HepG2 (cell line): Measurements from ENCODE around the gene VPS26A. TPM values are rescaled to one million over a fixed set of nuclear protein-coding genes. Genes with fewer than 3 reads are reported as not detected.

Experiments used
- ATAC-seq: fragments of 200-7000 bp; cut with Tn5 transposase; 3 replicates; pipeline ENCODE4 v1.9.1; 2020; ENCODE audit warnings: mild to moderate bottlenecking, moderate library complexity
- BruUV-seq: library from RNA; stranded (reverse); fragments of 400-500 nt; replicated peaks from 2 replicates; lab custom pipeline; 2021; lab: Mats Ljungman, UMichigan
- CTCF ChIA-PET: fragments of 300-600 bp; formaldehyde crosslinking; extraction: SDS; loops from one replicate; lab custom pipeline; 2021; ENCODE audit warnings: low total read pairs, inconsistent platforms, low intra/inter-chr PET ratio; lab: Yijun Ruan, JAX
- POLR2A ChIA-PET: fragments of 350-600 bp; sonication (Branson Sonifier 250); formaldehyde crosslinking; loops from one replicate; lab custom pipeline; 2020; ENCODE audit warnings: antibody characterized with exemption, inconsistent platforms; lab: Yijun Ruan, JAX
- DNase-seq: peaks from one replicate; pipeline ENCODE4 v3.0.0-alpha.2; 2015; ENCODE audit warnings: low spot score
- FAIRE-seq: peaks from 3 replicates; lab custom pipeline; 2011; peaks lifted over from hg19 to GRCh38; lab: Jason Lieb, UNC
- H2AFZ ChIP-seq: one replicate; pipeline ENCODE4 v1.6.1; 2011; ENCODE audit warnings: low read length, inconsistent platforms
- H3K27ac ChIP-seq: fragments of 300-600 bp; 3 replicates; pipeline ENCODE4 v1.8.0; 2011; ENCODE audit warnings: mixed run types, mild to moderate bottlenecking, mixed read lengths, low read length, inconsistent platforms; ENCODE audit not compliant: insufficient read depth; ENCODE audit errors: extremely low read length
- H3K27me3 ChIP-seq, 2 experiments: fragments of 200-600 bp in 1 of 2; 2 replicates in 1 of 2; 3 replicates in 1 of 2; pipeline versions ENCODE4 v1.6.0 to v1.8.0; 2011; ENCODE audit warnings: low read length in 2 of 2, mild to moderate bottlenecking in 2 of 2, moderate library complexity in 2 of 2, inconsistent platforms in 1 of 2; ENCODE audit not compliant: insufficient read depth in 2 of 2, control insufficient read depth in 1 of 2
- H3K36me3 ChIP-seq, 2 experiments: fragments of 200-600 bp in 1 of 2; replicated peaks in 1 of 2; 2 replicates in 1 of 2; 3 replicates in 1 of 2; pipeline versions ENCODE4 v1.5.1 to v1.8.0; 2011; ENCODE audit warnings: low read length in 2 of 2, inconsistent platforms in 1 of 2; ENCODE audit not compliant: insufficient read depth in 2 of 2, control insufficient read depth in 1 of 2
- H3K4me1 ChIP-seq: 2 replicates; pipeline ENCODE4 v1.5.1; 2012; ENCODE audit warnings: low read length, inconsistent platforms; ENCODE audit not compliant: insufficient read depth
- H3K4me2 ChIP-seq: 2 replicates; pipeline ENCODE4 v1.6.0; 2011; ENCODE audit warnings: low read depth, low read length, inconsistent platforms
- H3K4me3 ChIP-seq, 3 experiments: fragments of 200-600 bp in 1 of 3; sonication (generic), shearing (Covaris generic) in 1 of 3; replicated peaks in 1 of 3; 2 replicates each; pipeline ENCODE4 v1.5.1; 2011 to 2016; ENCODE audit warnings: low read length in 3 of 3, inconsistent platforms in 2 of 3, low read depth in 2 of 3, mild to moderate bottlenecking in 2 of 3, control low read depth in 1 of 3, mixed read lengths in 1 of 3; ENCODE audit not compliant: insufficient read depth in 1 of 3
- H3K79me2 ChIP-seq: one replicate; pipeline ENCODE4 v1.6.1; 2011; ENCODE audit warnings: low read length, inconsistent platforms; ENCODE audit not compliant: insufficient read depth
- H3K9ac ChIP-seq: 2 replicates; pipeline ENCODE4 v1.6.0; 2011; ENCODE audit warnings: mild to moderate bottlenecking, low read depth, low read length, inconsistent platforms; ENCODE audit not compliant: insufficient read depth
- H3K9me3 ChIP-seq: 2 replicates; pipeline ENCODE4 v1.5.1; 2012; ENCODE audit warnings: mild to moderate bottlenecking, low read length
- H4K20me1 ChIP-seq: 2 replicates; pipeline ENCODE4 v1.6.0; 2011; ENCODE audit warnings: inconsistent platforms, mild to moderate bottlenecking, low read length, moderate library complexity; ENCODE audit not compliant: insufficient read depth
- CREM ChIP-seq, 2 experiments: sonication (generic) in 1 of 2; formaldehyde crosslinking in 1 of 2; IDR thresholded peaks; 2 replicates each; pipeline versions ENCODE4 v1.4.0 to v1.6.1; 2016 to 2020; ENCODE audit warnings: antibody characterized with exemption in 1 of 2, mild to moderate bottlenecking in 1 of 2, missing genetic modification reagents in 1 of 2
- FOXA1 ChIP-seq, 2 experiments: fragments of 450-650 bp in 1 of 2; sonication (generic) in 1 of 2; formaldehyde crosslinking in 1 of 2; IDR thresholded peaks; 2 replicates each; pipeline versions ENCODE4 v1.4.0 to v1.6.1; 2016 to 2020; ENCODE audit warnings: missing genetic modification reagents in 1 of 2
- HMG20A ChIP-seq: IDR thresholded peaks from 2 replicates; pipeline ENCODE4 v1.6.1; 2016; ENCODE audit warnings: borderline replicate concordance
- RAD21 ChIP-seq: fragments of 450-650 bp; formaldehyde crosslinking; IDR thresholded peaks from 2 replicates; pipeline ENCODE4 v1.5.0; 2020; ENCODE audit warnings: mild to moderate bottlenecking
- TEAD2 ChIP-seq: sonication (generic); formaldehyde crosslinking; IDR thresholded peaks from 2 replicates; pipeline ENCODE4 v1.9.0; 2021; ENCODE audit warnings: missing genetic modification reagents
- ZNF766 ChIP-seq: sonication (generic); formaldehyde crosslinking; IDR thresholded peaks from 2 replicates; pipeline ENCODE4 v1.5.0; 2020; ENCODE audit warnings: missing genetic modification reagents, borderline replicate concordance
- WGBS: methylation state at CpG from one replicate; pipeline ENCODE4 v1.1.6; 2017; ENCODE audit warnings: low lambda C conversion rate; 5-methylcytosine and 5-hydroxymethylcytosine counted together
- in situ Hi-C: cut with HindIII; loops from 2 replicates; pipeline ENCODE4 v1.10.0; 2017; ENCODE audit warnings: low pct_unique_long_range_greater_than_20kb; ENCODE audit not compliant: extremely low pct_ligation_motif_present
- intact Hi-C: fragments of 100-400 bp; cut with micrococcal nuclease; formaldehyde crosslinking; loops from one replicate; pipeline ENCODE4 v1.10.0; 2022; ENCODE audit not compliant: unreplicated experiment
- polyA plus RNA-seq, 8 experiments: library from polyadenylated mRNA; depleted of rRNA in 3 of 8; stranded (reverse) in 7 of 8; unstranded in 1 of 8; fragments of >200 nt; fragmentation: Illumina TruSeq in 4 of 8; extraction: Trizol in 4 of 8; gene quantifications; 2 replicates each; pipeline versions ENCODE4 v1.2.1 to v1.2.3, GENCODE V29; 2011 to 2016; ENCODE audit warnings: low read depth in 4 of 8, missing spikeins in 1 of 8, mixed read lengths in 1 of 8; ENCODE audit not compliant: insufficient read depth in 1 of 8
- total RNA-seq, 5 experiments: library from RNA; depleted of rRNA; stranded (reverse); fragments of >200 nt; fragmentation: Illumina TruSeq; extraction: Trizol; gene quantifications; 2 replicates each; pipeline ENCODE4 v1.2.3, GENCODE V29; 2016; ENCODE audit warnings: low read depth in 1 of 5
- TF ChIP-seq, protein P1 (sequence below): sonication (generic); formaldehyde crosslinking; IDR thresholded peaks from 2 replicates; pipeline ENCODE4 v1.9.0; 2021; ENCODE audit warnings: missing genetic modification reagents, borderline replicate concordance
- TF ChIP-seq, protein P2 (sequence below): sonication (generic); formaldehyde crosslinking; IDR thresholded peaks from 2 replicates; pipeline ENCODE4 v1.5.0; 2020; ENCODE audit warnings: missing genetic modification reagents
- TF ChIP-seq, protein P3 (sequence below): sonication (generic); IDR thresholded peaks from 2 replicates; pipeline ENCODE4 v1.6.1; 2016; ENCODE audit warnings: low read depth, borderline replicate concordance
- TF ChIP-seq, protein P4 (sequence below): sonication (generic); formaldehyde crosslinking; IDR thresholded peaks from 2 replicates; pipeline ENCODE4 v1.4.0; 2020; ENCODE audit warnings: mild to moderate bottlenecking, missing genetic modification reagents
- TF ChIP-seq, protein P5 (sequence below): sonication (generic); formaldehyde crosslinking; IDR thresholded peaks from 2 replicates; pipeline ENCODE4 v1.5.0; 2020; ENCODE audit warnings: mild to moderate bottlenecking, missing genetic modification reagents

The VPS26A gene
- total and polyA plus RNA-seq, 2 of the 13 experiments (the other 11 are each of a cell fraction or from before 2014, with no cell fraction given) = 12.9 to 32.6 TPM

DNA sequence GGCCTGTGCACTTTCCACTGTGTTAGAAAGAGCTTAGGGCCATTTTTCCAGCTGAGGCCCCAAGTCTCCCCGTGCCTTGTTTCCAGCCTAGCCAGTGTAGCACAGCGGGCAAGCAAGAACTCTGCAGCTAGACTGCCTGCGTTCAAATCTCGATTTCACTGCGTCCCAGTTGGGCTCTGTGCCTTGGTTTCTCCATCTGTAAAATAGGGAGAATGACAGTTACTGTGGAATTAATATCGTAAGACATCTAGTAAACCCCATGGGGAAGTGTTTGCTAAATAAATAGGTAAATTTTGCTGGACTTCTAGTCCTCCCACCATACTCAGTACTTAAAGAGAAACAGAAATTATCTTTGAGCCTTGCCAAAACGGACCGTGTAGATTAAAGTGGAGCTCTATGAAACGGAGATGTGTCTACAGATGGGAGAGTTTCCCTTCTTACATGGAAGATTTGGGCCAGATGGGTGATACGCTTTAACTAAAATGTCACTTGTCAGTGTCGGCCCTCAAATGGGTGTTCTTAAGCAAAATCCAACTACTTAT lies 92.7 kb downstream of the VPS26A start:
- Histone ChIP-seq H3K9me3 (no peaks in the 10 kb centered on the region), H2AFZ (no peak overlapping the region), H3K36me3 (no peaks in the 10 kb centered on the region), H3K4me2 (no peak overlapping the region), H3K27me3 (no peaks in the 10 kb centered on the region; a peak in 1 of 5 replicates), H4K20me1 (no peaks in the 10 kb centered on the region), H3K9ac (no peak overlapping the region), H3K4me3 (no peak overlapping the region), H3K79me2 (peaks cover 3% of the 10 kb centered on the region)
- intact Hi-C loops (no loop called here), in situ Hi-C loops (no loop called here)
- WGBS = 61% methylated on average over 11 of the region's 11 CpGs
- ChIA-PET CTCF (no interaction called here), POLR2A (interaction anchor here (1.2 kb wide), 1 partner anchor 192 kb away, joined by 3 read pairs; no protein-coding TSS in a partner anchor)
- no peak for ATAC-seq
- BruUV-seq = no TSS peak
- DNase-seq = no peak
- no peak for TF ChIP-seq ZNF766 (CRISPR knock-in tag)
- TF ChIP-seq, protein P1, sequence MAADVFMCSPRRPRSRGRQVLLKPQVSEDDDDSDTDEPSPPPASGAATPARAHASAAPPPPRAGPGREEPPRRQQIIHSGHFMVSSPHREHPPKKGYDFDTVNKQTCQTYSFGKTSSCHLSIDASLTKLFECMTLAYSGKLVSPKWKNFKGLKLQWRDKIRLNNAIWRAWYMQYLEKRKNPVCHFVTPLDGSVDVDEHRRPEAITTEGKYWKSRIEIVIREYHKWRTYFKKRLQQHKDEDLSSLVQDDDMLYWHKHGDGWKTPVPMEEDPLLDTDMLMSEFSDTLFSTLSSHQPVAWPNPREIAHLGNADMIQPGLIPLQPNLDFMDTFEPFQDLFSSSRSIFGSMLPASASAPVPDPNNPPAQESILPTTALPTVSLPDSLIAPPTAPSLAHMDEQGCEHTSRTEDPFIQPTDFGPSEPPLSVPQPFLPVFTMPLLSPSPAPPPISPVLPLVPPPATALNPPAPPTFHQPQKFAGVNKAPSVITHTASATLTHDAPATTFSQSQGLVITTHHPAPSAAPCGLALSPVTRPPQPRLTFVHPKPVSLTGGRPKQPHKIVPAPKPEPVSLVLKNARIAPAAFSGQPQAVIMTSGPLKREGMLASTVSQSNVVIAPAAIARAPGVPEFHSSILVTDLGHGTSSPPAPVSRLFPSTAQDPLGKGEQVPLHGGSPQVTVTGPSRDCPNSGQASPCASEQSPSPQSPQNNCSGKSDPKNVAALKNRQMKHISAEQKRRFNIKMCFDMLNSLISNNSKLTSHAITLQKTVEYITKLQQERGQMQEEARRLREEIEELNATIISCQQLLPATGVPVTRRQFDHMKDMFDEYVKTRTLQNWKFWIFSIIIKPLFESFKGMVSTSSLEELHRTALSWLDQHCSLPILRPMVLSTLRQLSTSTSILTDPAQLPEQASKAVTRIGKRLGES (CRISPR knock-in tag) = no peak
- TF ChIP-seq TEAD2 (CRISPR knock-in tag) = no peak
- TF ChIP-seq HMG20A = no peak
- TF ChIP-seq, protein P2, sequence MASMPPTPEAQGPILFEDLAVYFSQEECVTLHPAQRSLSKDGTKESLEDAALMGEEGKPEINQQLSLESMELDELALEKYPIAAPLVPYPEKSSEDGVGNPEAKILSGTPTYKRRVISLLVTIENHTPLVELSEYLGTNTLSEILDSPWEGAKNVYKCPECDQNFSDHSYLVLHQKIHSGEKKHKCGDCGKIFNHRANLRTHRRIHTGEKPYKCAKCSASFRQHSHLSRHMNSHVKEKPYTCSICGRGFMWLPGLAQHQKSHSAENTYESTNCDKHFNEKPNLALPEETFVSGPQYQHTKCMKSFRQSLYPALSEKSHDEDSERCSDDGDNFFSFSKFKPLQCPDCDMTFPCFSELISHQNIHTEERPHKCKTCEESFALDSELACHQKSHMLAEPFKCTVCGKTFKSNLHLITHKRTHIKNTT (CRISPR knock-in tag) = no peak
- TF ChIP-seq FOXA1 (IDR thresholded peaks at IDR 0.05) = no peak
- TF ChIP-seq FOXA1 (CRISPR knock-in tag; IDR thresholded peaks at IDR 0.05) = no peak
- no peak for TF ChIP-seq CREM (IDR thresholded peaks at IDR 0.05)
- no peak for TF ChIP-seq CREM (CRISPR knock-in tag; IDR thresholded peaks at IDR 0.05)
- TF ChIP-seq, protein P3, sequence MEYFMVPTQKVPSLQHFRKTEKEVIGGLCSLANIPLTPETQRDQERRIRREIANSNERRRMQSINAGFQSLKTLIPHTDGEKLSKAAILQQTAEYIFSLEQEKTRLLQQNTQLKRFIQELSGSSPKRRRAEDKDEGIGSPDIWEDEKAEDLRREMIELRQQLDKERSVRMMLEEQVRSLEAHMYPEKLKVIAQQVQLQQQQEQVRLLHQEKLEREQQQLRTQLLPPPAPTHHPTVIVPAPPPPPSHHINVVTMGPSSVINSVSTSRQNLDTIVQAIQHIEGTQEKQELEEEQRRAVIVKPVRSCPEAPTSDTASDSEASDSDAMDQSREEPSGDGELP = no peak
- TF ChIP-seq, protein P4, sequence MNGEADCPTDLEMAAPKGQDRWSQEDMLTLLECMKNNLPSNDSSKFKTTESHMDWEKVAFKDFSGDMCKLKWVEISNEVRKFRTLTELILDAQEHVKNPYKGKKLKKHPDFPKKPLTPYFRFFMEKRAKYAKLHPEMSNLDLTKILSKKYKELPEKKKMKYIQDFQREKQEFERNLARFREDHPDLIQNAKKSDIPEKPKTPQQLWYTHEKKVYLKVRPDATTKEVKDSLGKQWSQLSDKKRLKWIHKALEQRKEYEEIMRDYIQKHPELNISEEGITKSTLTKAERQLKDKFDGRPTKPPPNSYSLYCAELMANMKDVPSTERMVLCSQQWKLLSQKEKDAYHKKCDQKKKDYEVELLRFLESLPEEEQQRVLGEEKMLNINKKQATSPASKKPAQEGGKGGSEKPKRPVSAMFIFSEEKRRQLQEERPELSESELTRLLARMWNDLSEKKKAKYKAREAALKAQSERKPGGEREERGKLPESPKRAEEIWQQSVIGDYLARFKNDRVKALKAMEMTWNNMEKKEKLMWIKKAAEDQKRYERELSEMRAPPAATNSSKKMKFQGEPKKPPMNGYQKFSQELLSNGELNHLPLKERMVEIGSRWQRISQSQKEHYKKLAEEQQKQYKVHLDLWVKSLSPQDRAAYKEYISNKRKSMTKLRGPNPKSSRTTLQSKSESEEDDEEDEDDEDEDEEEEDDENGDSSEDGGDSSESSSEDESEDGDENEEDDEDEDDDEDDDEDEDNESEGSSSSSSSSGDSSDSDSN = no peak
- TF ChIP-seq, protein P5, sequence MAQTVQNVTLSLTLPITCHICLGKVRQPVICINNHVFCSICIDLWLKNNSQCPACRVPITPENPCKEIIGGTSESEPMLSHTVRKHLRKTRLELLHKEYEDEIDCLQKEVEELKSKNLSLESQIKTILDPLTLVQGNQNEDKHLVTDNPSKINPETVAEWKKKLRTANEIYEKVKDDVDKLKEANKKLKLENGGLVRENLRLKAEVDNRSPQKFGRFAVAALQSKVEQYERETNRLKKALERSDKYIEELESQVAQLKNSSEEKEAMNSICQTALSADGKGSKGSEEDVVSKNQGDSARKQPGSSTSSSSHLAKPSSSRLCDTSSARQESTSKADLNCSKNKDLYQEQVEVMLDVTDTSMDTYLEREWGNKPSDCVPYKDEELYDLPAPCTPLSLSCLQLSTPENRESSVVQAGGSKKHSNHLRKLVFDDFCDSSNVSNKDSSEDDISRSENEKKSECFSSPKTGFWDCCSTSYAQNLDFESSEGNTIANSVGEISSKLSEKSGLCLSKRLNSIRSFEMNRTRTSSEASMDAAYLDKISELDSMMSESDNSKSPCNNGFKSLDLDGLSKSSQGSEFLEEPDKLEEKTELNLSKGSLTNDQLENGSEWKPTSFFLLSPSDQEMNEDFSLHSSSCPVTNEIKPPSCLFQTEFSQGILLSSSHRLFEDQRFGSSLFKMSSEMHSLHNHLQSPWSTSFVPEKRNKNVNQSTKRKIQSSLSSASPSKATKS (CRISPR knock-in tag) = no peak
- no peak for TF ChIP-seq RAD21 (CRISPR knock-in tag)
- TF ChIP-seq, all 625 proteins: peak for 0
- FAIRE-seq = no peak
- no peak overlapping the region for H3K27ac ChIP-seq
- peaks cover 68% of the 10 kb centered on the region for H3K4me1 ChIP-seq
